Measurements from ENCODE around the gene CLASP2. TPM values are rescaled to one million over a fixed set of nuclear protein-coding genes. Genes with fewer than 3 reads are reported as not detected.
A peak's percentile ranks its signal among the peaks of the same experiment; 100 is the strongest.

Gene CLASP2
- total RNA-seq, 4 donors from 2014 or later = 64.2 to 115 (median 92.1) TPM

- intact Hi-C loops (cut with DNase I) = no loop called here
- H3K36me3 ChIP-seq = no peaks in the 10 kb centered on the region
- DNase-seq = peak; percentile 8
- peaks cover 0 to 4% of the 10 kb centered on the region in 2 donors for H3K4me1 ChIP-seq
- no peak overlapping the region for H3K4me3 ChIP-seq (replicated peaks in 1 of 3)
- no peak overlapping the region for H3K27ac ChIP-seq
- no peaks in the 10 kb centered on the region for H3K27me3 ChIP-seq
- H3K9me3 ChIP-seq = no peaks in the 10 kb centered on the region
- TF ChIP-seq CTCF (IDR thresholded peaks at IDR 0.05) (no peak), POLR2A (IDR thresholded peaks at IDR 0.05) (no peak)
Observed at GRCh38 chr3:33490641-33491241, 227.3 kb downstream of the CLASP2 start.

- no peak for DNase-seq
- Histone ChIP-seq H3K4me3 (replicated peaks in 1 of 3) (no peak overlapping the region), H3K4me1 (peaks cover 0 to 4% of the 10 kb centered on the region in 2 donors), H3K36me3 (no peaks in the 10 kb centered on the region), H3K27me3 (no peaks in the 10 kb centered on the region), H3K27ac (no peak overlapping the region), H3K9me3 (no peaks in the 10 kb centered on the region)
- intact Hi-C loops (cut with DNase I) = no loop called here
- TF ChIP-seq CTCF (IDR thresholded peaks at IDR 0.05) (no peak), POLR2A (IDR thresholded peaks at IDR 0.05) (no peak)
- 96 to 98% methylated on average over 1 of the region's 1 CpG for WGBS, 2 donors
Observed at GRCh38 chr3:33488683-33489082, 229.4 kb downstream of the CLASP2 start.

- TF ChIP-seq POLR2A (IDR thresholded peaks at IDR 0.05) (no peak), CTCF (IDR thresholded peaks at IDR 0.05) (no peak)
- intact Hi-C loops (cut with DNase I) = no loop called here
- no peaks in the 10 kb centered on the region for H3K27me3 ChIP-seq
- 88 to 97% methylated on average over 2 of the region's 2 CpGs for WGBS, 2 donors
- H3K27ac ChIP-seq = no peak overlapping the region
- H3K9me3 ChIP-seq = no peaks in the 10 kb centered on the region
- peaks cover under 1 to 5% of the 10 kb centered on the region in 2 donors for H3K4me1 ChIP-seq
- no peaks in the 10 kb centered on the region for H3K36me3 ChIP-seq
- no peak for DNase-seq
- no peak overlapping the region for H3K4me3 ChIP-seq (replicated peaks in 1 of 3)
Observed at GRCh38 chr3:33488246-33488645, 229.8 kb downstream of the CLASP2 start.

- Histone ChIP-seq H3K4me1 (peaks cover 9 to 13% of the 10 kb centered on the region in 2 donors), H3K27ac (peak overlapping the region in 2 of 3 donors; percentile 10 to 57), H3K36me3 (no peaks in the 10 kb centered on the region), H3K4me3 (replicated peaks in 1 of 3) (no peak overlapping the region), H3K9me3 (no peaks in the 10 kb centered on the region), H3K27me3 (no peaks in the 10 kb centered on the region)
- TF ChIP-seq CTCF (IDR thresholded peaks at IDR 0.05) = no peak
- no peak for TF ChIP-seq POLR2A (IDR thresholded peaks at IDR 0.05)
- 22 to 27% methylated on average over 1 of the region's 1 CpG for WGBS, 2 donors
- intact Hi-C loops (cut with DNase I) = no loop called here
- DNase-seq = no peak
Observed at GRCh38 chr3:33482111-33482521, 235.9 kb downstream of the CLASP2 start.

GRCh38 chr3:33474896-33475295 lies 243.2 kb downstream of the CLASP2 start:
- no peaks in the 10 kb centered on the region for H3K9me3 ChIP-seq
- H3K4me1 ChIP-seq = no peaks in the 10 kb centered on the region
- TF ChIP-seq CTCF (IDR thresholded peaks at IDR 0.05) (no peak), POLR2A (IDR thresholded peaks at IDR 0.05) (no peak)
- WGBS, 2 donors = 61 to 72% methylated on average over 2 of the region's 2 CpGs
- H3K4me3 ChIP-seq (replicated peaks in 1 of 3) = no peak overlapping the region
- no peaks in the 10 kb centered on the region for H3K36me3 ChIP-seq
- no peak for DNase-seq
- intact Hi-C loops (cut with DNase I) = no loop called here
- no peaks in the 10 kb centered on the region for H3K27me3 ChIP-seq
- no peak overlapping the region for H3K27ac ChIP-seq

All from thyroid gland (tissue), 4 donors.